Vagina (tissue), 2 donors: ENCODE data around the gene KIF16B.

Experiments used
- POLR2A ChIP-seq, 2 donors: fragments of 450-650 bp; IDR thresholded peaks; one replicate each; pipeline ENCODE4 v1.6.1; 2017; ENCODE audit warnings: antibody characterized with exemption in 2 of 2, mild to moderate bottlenecking in 2 of 2, moderate library complexity in 2 of 2
- POLR2AphosphoS5 ChIP-seq, 2 donors: sonication (generic); formaldehyde crosslinking; IDR thresholded peaks; one replicate each; pipeline ENCODE4 v1.9.0; 2017; ENCODE audit warnings: antibody characterized with exemption in 2 of 2, mild to moderate bottlenecking in 2 of 2, low read depth in 1 of 2; ENCODE audit not compliant: insufficient read depth in 1 of 2
- TF ChIP-seq, protein P1 (sequence below), 3 experiments: fragments of 450-650 bp in 2 of 3; fragments of 200-600 bp in 1 of 3; sonication (generic) in 1 of 3; IDR thresholded peaks; one replicate each; pipeline ENCODE4 v1.5.1; 2017 to 2019; ENCODE audit warnings: antibody characterized with exemption in 3 of 3, mild to moderate bottlenecking in 2 of 3, moderate library complexity in 2 of 3

DNA sequence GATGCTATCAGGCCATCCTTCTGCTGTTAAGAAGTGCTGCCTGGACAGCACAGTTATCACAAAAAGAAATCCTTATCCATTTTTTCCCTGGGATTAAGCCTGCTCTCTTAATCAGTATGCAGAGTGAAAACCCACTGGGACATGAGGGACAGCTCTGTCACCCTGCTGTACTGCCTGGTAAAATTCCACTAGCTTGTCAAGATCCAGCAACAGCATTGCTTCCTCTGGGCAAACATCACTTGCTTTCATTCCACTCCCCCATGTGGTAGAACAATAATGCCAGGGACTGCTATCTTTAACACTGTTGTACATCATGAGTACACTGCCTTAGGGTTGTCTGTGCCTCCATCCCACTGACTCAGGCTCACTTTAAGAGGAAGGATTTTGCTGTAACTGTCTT, 331.3 kb downstream of the KIF16B start:
- TF ChIP-seq, protein P1, sequence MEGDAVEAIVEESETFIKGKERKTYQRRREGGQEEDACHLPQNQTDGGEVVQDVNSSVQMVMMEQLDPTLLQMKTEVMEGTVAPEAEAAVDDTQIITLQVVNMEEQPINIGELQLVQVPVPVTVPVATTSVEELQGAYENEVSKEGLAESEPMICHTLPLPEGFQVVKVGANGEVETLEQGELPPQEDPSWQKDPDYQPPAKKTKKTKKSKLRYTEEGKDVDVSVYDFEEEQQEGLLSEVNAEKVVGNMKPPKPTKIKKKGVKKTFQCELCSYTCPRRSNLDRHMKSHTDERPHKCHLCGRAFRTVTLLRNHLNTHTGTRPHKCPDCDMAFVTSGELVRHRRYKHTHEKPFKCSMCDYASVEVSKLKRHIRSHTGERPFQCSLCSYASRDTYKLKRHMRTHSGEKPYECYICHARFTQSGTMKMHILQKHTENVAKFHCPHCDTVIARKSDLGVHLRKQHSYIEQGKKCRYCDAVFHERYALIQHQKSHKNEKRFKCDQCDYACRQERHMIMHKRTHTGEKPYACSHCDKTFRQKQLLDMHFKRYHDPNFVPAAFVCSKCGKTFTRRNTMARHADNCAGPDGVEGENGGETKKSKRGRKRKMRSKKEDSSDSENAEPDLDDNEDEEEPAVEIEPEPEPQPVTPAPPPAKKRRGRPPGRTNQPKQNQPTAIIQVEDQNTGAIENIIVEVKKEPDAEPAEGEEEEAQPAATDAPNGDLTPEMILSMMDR (IDR thresholded peaks at IDR 0.05): no peak
- no peak for TF ChIP-seq POLR2AphosphoS5 (IDR thresholded peaks at IDR 0.05; ENCODE audit: insufficient read depth in 1 of 2, low read depth in 1 of 2)
- no peak for TF ChIP-seq POLR2A (IDR thresholded peaks at IDR 0.05)
